Hepatocyte (in vitro differentiated cells): ENCODE results near the gene FGFR1OP2. TPM values are rescaled to one million over a fixed set of nuclear protein-coding genes. Genes with fewer than 3 reads are reported as not detected.

Source experiments
- DNase-seq: peaks from one replicate; pipeline ENCODE4 v3.0.0-alpha.2; 2016; ENCODE audit warnings: low spot score
- H2AFZ ChIP-seq: fragments of 200-600 bp; sonication (generic); 2 replicates; pipeline ENCODE4 v1.6.0; 2016; ENCODE audit warnings: antibody characterized with exemption, mild to moderate bottlenecking
- H3K27ac ChIP-seq: fragments of 200-600 bp; sonication (generic); 2 replicates; pipeline ENCODE4 v1.5.1; 2016; ENCODE audit warnings: mild to moderate bottlenecking
- H3K27me3 ChIP-seq: fragments of 200-600 bp; sonication (generic); 2 replicates; pipeline ENCODE4 v1.6.1; 2016
- H3K36me3 ChIP-seq: fragments of 200-600 bp; sonication (generic); replicated peaks from 2 replicates; pipeline ENCODE4 v1.5.1; 2016; ENCODE audit warnings: low read depth; ENCODE audit not compliant: insufficient read depth
- H3K4me1 ChIP-seq: fragments of 200-600 bp; sonication (generic); 2 replicates; pipeline ENCODE4 v1.5.1; 2016; ENCODE audit warnings: mild to moderate bottlenecking, moderate library complexity; ENCODE audit not compliant: insufficient read depth
- H3K4me2 ChIP-seq: fragments of 200-600 bp; sonication (generic); 2 replicates; pipeline ENCODE4 v1.6.0; 2016
- H3K4me3 ChIP-seq: fragments of 200-600 bp; sonication (generic); 2 replicates; pipeline ENCODE4 v1.5.1; 2016; ENCODE audit warnings: mild to moderate bottlenecking
- H3K79me2 ChIP-seq: fragments of 200-600 bp; sonication (generic); 2 replicates; pipeline ENCODE4 v1.6.0; 2017; ENCODE audit warnings: mild to moderate bottlenecking
- H3K9me2 ChIP-seq: fragments of 200-600 bp; sonication (generic); replicated peaks from 2 replicates; pipeline ENCODE4 v1.6.0; 2017; ENCODE audit warnings: mild to moderate bottlenecking; ENCODE audit not compliant: insufficient read depth
- H3K9me3 ChIP-seq: fragments of 200-600 bp; sonication (generic); 2 replicates; pipeline ENCODE4 v1.5.1; 2016; ENCODE audit warnings: low read depth, mild to moderate bottlenecking
- H4K20me1 ChIP-seq: fragments of 200-600 bp; sonication (generic); 2 replicates; pipeline ENCODE4 v1.6.0; 2016; ENCODE audit warnings: mild to moderate bottlenecking; ENCODE audit not compliant: insufficient read depth, poor library complexity, severe bottlenecking
- EZH2 ChIP-seq: fragments of 200-600 bp; sonication (generic); IDR thresholded peaks from 2 replicates; pipeline ENCODE4 v1.6.1; 2016; ENCODE audit warnings: antibody characterized with exemption, mild to moderate bottlenecking, borderline replicate concordance
- EZH2phosphoT487 ChIP-seq: fragments of 200-600 bp; sonication (generic); IDR thresholded peaks from one replicate; pipeline ENCODE4 v1.6.1; 2018; ENCODE audit warnings: antibody characterized with exemption, mild to moderate bottlenecking, low read depth, moderate library complexity; ENCODE audit not compliant: unreplicated experiment, severe bottlenecking
- whole genome bisulfite sequencing: methylation state at CpG from one replicate; pipeline ENCODE4 v1.1.6; 2016; ENCODE audit warnings: low lambda C conversion rate; ENCODE audit errors: missing lambda C conversion rate; 5-methylcytosine and 5-hydroxymethylcytosine counted together
- polyA plus RNA-seq: library from polyadenylated mRNA; unstranded; fragments of >200 nt; fragmentation: Nextera tagmentation; extraction: Ambion mirVana; gene quantifications from 2 replicates; pipeline ENCODE4 v1.2.1, GENCODE V29; 2016
- total RNA-seq: library from RNA; depleted of rRNA; stranded (reverse); fragments of >200 nt; gene quantifications from 2 replicates; pipeline ENCODE4 v1.2.3, GENCODE V29; 2014
- TF ChIP-seq, protein P1 (sequence below): fragments of 200-600 bp; sonication (generic); IDR thresholded peaks from 2 replicates; pipeline ENCODE4 v1.5.1; 2016; ENCODE audit warnings: antibody characterized with exemption, mild to moderate bottlenecking; ENCODE audit not compliant: poor library complexity

FGFR1OP2 gene
- total and polyA plus RNA-seq, 2 experiments from 2014 or later, result 24.1 to 56.4 TPM

DNA sequence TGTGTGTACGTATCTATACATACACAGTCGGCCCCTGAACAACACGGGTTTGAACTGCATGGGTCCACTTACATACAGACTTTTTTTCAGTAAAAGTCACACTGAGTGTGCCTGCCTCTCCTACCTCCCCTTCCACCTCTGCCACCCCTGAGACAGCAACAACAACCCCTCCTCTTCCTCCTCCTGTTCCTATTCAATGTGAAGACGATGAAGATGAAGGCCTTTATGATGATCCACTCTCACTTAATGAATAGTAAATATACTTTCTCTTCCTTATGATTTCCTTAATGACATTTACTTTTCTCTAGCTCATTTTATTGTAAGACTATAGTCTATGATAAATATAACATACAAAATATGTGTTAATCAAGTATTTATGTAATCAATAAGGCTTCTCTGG, 50.4 kb downstream of the FGFR1OP2 start:
- no peaks in the 10 kb centered on the region for H3K79me2 ChIP-seq
- no peaks in the 10 kb centered on the region for H4K20me1 ChIP-seq
- no peak for TF ChIP-seq EZH2
- no peak for TF ChIP-seq EZH2phosphoT487
- TF ChIP-seq, protein P1, sequence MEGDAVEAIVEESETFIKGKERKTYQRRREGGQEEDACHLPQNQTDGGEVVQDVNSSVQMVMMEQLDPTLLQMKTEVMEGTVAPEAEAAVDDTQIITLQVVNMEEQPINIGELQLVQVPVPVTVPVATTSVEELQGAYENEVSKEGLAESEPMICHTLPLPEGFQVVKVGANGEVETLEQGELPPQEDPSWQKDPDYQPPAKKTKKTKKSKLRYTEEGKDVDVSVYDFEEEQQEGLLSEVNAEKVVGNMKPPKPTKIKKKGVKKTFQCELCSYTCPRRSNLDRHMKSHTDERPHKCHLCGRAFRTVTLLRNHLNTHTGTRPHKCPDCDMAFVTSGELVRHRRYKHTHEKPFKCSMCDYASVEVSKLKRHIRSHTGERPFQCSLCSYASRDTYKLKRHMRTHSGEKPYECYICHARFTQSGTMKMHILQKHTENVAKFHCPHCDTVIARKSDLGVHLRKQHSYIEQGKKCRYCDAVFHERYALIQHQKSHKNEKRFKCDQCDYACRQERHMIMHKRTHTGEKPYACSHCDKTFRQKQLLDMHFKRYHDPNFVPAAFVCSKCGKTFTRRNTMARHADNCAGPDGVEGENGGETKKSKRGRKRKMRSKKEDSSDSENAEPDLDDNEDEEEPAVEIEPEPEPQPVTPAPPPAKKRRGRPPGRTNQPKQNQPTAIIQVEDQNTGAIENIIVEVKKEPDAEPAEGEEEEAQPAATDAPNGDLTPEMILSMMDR, result no peak

DNA sequence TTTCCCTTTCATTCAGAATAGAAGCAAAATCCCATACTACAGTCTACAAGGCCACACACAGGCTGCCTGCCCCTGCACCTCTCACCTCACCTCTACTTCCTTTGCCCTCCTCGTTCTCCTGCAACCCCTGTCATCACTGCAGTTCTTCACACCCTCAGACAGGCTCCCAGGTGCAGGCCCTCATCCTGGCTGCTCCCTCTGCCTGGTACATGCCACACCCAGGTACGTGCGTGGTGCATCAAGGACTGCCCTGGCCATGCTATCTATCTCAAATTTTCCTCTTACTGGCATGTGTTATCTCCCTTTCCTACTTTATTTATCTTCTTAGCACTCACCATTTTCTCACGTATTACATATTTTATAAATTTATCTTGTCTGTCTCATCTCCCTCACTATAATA, 51.6 kb downstream of the FGFR1OP2 start:
- 78% methylated on average over 4 of the region's 4 CpGs for WGBS

More for the DNA sequence above, 50.4 kb downstream of the FGFR1OP2 start:
- Histone ChIP-seq H3K4me2 (no peak overlapping the region), H3K27ac (no peak overlapping the region), H3K36me3 (no peaks in the 10 kb centered on the region), H3K4me1 (peaks cover 9% of the 10 kb centered on the region), H2AFZ (no peak overlapping the region), H3K4me3 (no peak overlapping the region), H3K9me2 (no peaks in the 10 kb centered on the region), H3K27me3 (no peaks in the 10 kb centered on the region), H3K9me3 (no peaks in the 10 kb centered on the region)
- no peak for DNase-seq
- WGBS, result 91% methylated on average over 4 of the region's 4 CpGs

DNA sequence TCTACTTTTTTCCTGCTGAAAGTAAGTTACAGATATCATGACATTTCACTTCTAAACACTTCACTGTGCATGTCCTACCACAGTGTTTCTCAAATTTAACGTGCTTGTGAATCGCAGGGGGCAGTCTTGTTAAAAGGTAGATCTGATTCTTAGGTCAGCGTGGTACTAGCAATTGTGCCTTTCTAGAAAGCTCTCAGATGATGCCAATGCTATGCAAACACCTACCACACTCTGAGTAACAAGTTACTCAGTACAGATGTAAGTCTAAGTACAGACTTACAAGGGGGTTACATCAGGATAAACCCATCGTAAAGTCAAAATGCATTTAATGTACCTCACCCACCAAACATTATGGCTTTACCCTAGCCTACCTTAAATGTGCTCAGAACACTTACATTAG, 53.6 kb downstream of the FGFR1OP2 start:
- WGBS, result 87% methylated on average over 4 of the region's 4 CpGs
- DNase-seq, result no peak
- H3K79me2 ChIP-seq, result no peaks in the 10 kb centered on the region
- TF ChIP-seq, protein P1, result no peak
- TF ChIP-seq EZH2 (no peak), EZH2phosphoT487 (no peak)
- H2AFZ ChIP-seq, result no peak overlapping the region
- no peaks in the 10 kb centered on the region for H4K20me1 ChIP-seq
- H3K9me2 ChIP-seq, result no peaks in the 10 kb centered on the region
- H3K36me3 ChIP-seq, result no peaks in the 10 kb centered on the region
- no peak overlapping the region for H3K27ac ChIP-seq
- H3K4me1 ChIP-seq, result peaks cover 9% of the 10 kb centered on the region
- no peak overlapping the region for H3K4me2 ChIP-seq
- H3K4me3 ChIP-seq, result no peak overlapping the region
- H3K9me3 ChIP-seq, result no peaks in the 10 kb centered on the region
- no peaks in the 10 kb centered on the region for H3K27me3 ChIP-seq

More for the DNA sequence above, 51.6 kb downstream of the FGFR1OP2 start:
- H2AFZ ChIP-seq, result no peak overlapping the region
- DNase-seq, result no peak
- H3K9me2 ChIP-seq, result no peaks in the 10 kb centered on the region
- TF ChIP-seq EZH2phosphoT487 (no peak), EZH2 (no peak)
- TF ChIP-seq, protein P1, result no peak
- H3K79me2 ChIP-seq, result no peaks in the 10 kb centered on the region
- no peak overlapping the region for H3K4me3 ChIP-seq
- peak overlapping the region; percentile 52 for H3K27ac ChIP-seq
- no peaks in the 10 kb centered on the region for H4K20me1 ChIP-seq
- H3K9me3 ChIP-seq, result no peaks in the 10 kb centered on the region
- H3K4me1 ChIP-seq, result peaks cover 9% of the 10 kb centered on the region
- H3K4me2 ChIP-seq, result no peak overlapping the region
- no peaks in the 10 kb centered on the region for H3K36me3 ChIP-seq
- no peaks in the 10 kb centered on the region for H3K27me3 ChIP-seq

DNA sequence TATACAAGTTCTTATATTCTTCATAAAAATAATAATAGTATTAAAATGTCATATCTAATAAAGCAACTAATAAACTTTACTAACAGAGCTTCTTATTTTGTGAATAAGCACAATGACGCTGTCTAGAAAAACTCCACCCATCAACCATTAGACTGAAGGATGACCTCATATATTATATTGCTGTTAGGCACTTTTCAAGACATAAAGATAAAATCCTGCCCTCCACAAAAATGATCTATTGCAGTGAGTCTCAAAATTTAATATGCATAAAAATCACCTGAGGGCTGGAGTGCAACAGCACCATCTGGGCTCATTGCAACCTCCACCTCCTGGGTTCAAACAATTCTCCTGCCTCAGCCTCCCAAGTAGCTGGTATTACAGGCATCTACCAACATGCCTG, 55.8 kb downstream of the FGFR1OP2 start:
- no peak for DNase-seq
- no peak overlapping the region for H3K4me3 ChIP-seq

More for the DNA sequence above, 55.8 kb downstream of the FGFR1OP2 start:
- Histone ChIP-seq H3K4me1 (peaks cover 9% of the 10 kb centered on the region), H3K79me2 (no peaks in the 10 kb centered on the region), H3K27ac (no peak overlapping the region), H3K9me3 (no peaks in the 10 kb centered on the region), H3K9me2 (no peaks in the 10 kb centered on the region), H4K20me1 (no peaks in the 10 kb centered on the region), H2AFZ (no peak overlapping the region), H3K27me3 (no peaks in the 10 kb centered on the region), H3K4me2 (no peak overlapping the region), H3K36me3 (no peaks in the 10 kb centered on the region)
- no peak for TF ChIP-seq EZH2
- TF ChIP-seq, protein P1, result no peak
- no peak for TF ChIP-seq EZH2phosphoT487
- WGBS, result 94% methylated on average over 1 of the region's 1 CpG
